Hematopoietic multipotent progenitor cell (in vitro differentiated cells): ENCODE data around the gene PRICKLE2. TPM values are rescaled to one million over a fixed set of nuclear protein-coding genes. Genes with fewer than 3 reads are reported as not detected.

Experiments used
- DNase-seq, 3 donors: peaks; one replicate each; pipeline ENCODE4 v3.0.0-alpha.2; 2011 to 2015; ENCODE audit warnings: low read depth in 2 of 3, low spot score in 2 of 3
- total RNA-seq: library from RNA; depleted of rRNA; stranded (reverse); fragments of >200 nt; gene quantifications from one replicate; pipeline ENCODE4 v1.2.3, GENCODE V29; 2012

PRICKLE2 gene
- total RNA-seq, 1 donor = under 0.01 TPM

- DNase-seq = no peak
Observed at GRCh38 chr3:64254443-64254842, 29.2 kb upstream of the PRICKLE2 start.

- no peak for DNase-seq
Observed at GRCh38 chr3:64253689-64254088, 28.4 kb upstream of the PRICKLE2 start.

- DNase-seq = no peak
Observed at GRCh38 chr3:64251019-64251418, 25.8 kb upstream of the PRICKLE2 start.

DNA sequence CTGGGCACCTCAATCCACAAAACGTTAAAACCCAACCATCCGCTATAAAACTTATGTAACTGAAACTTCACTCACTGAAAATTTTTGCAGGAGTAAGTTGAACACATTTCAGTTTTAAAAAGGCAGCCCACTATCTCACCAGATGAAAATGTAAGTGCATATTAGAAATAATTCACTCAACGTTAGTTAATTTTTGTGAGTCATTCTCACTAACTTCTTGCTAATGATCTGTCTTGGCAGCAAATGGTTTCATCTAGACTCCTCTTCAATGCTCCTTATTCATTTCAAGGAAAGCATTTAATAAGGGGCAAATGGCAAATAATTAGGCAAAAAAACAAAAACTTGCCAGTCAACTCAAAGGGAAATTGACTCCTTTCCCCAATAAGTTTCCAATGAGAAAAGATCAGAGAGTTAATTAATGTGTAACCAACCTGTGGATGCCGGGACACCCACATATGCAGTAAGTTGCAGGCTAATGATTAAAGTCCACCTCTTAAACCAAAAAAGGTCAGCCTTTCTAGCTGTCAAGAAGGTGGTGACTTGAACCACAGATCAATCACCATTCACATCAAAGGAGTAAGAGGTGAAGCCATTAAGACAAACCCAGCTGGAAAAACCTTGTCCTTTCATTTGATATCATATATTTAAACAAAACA is 22.9 kb upstream of the PRICKLE2 start:
- DNase-seq = no peak

- peak in 1 of 3 donors; percentile 49 for DNase-seq
Observed at GRCh38 chr3:64244011-64244942, 19.0 kb upstream of the PRICKLE2 start.

DNA sequence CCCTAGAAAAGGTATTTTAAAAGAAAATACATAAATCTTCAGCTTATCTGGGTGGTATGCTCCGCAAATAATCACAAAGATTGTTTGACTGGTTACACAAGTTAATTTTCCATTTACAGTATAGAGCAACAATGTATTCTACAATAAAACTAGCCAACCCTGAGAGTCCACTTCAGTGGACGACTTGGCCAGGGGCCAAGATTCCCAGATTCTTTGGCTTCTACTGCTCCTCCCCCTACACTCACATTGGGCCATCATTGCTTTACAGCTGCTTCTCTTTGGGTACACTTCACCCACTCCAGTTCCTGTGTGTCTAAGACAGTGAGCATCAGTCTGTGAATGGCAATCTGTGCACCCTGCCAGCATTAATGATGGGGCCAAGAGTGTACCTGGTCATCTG is 17.2 kb upstream of the PRICKLE2 start:
- no peak for DNase-seq

DNA sequence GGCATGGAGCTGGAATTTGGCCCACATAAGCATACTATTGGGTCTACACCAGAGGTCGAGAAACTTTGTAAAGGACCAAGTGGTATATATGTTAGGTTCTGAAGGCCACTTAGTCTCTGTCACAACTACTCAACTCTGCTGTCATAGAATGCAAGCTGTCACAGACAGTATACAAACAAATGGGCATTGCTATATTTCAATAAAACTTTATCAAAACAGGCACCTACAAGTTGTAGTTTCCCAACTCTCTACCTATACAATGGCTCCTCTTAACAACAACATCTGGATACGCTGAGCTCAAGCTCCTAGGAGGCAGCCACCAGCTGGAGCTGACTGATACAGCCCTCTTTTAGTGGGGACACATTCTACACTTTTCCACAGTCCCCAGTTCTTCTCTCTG is 15.7 kb upstream of the PRICKLE2 start:
- DNase-seq = no peak

GRCh38 chr3:64240396-64240795 is 15.1 kb upstream of the PRICKLE2 start:
- no peak for DNase-seq

- DNase-seq = no peak
Observed at GRCh38 chr3:64239841-64240240, 14.6 kb upstream of the PRICKLE2 start.

- DNase-seq = no peak
Observed at GRCh38 chr3:64238971-64239667, 13.9 kb upstream of the PRICKLE2 start.

DNA sequence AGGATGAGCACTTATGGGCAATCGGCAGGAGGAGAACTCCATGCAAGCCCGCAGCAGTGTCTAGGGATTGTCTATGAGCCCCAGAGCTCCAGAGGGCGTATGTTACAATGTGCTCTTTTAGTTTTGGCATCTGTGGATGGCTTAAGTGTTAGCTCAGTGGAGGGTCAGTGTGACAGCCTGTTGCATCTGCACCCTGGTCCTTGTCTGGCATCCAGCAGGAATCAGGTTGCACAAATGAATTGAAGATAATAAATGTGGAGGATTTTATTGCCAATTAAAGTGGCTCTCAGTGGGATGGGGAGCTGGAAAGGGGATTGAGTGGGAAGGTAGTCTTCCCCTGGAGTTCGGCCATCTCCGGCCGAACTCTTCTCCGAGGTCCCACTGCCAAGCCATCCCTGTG is 11.8 kb upstream of the PRICKLE2 start:
- no peak for DNase-seq

- no peak for DNase-seq
Observed at GRCh38 chr3:64235605-64236004, 10.3 kb upstream of the PRICKLE2 start.

DNA sequence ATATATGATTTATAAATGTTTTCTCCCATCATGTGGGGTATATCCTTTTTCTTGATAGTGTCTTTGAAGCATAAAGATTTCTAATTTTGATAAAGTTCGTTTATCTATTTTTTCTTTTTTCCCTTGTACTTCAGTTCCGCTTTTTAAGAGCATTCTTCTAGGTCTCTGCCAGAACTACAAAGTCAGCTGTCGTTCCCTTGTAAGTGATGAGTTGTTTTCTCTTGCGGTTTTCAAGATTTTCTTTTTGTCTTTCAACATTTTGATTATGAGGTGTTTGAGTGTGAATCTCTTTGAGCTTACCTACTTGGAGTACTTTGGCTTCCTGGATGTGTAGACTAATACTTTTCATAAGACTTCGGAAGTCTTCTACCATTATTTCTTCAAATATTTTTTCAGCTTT is 9.3 kb upstream of the PRICKLE2 start:
- no peak for DNase-seq

GRCh38 chr3:64232821-64233220 is 7.6 kb upstream of the PRICKLE2 start:
- DNase-seq = no peak

GRCh38 chr3:64229903-64230302 is 4.6 kb upstream of the PRICKLE2 start:
- DNase-seq = no peak

GRCh38 chr3:64228110-64228509 is 2.8 kb upstream of the PRICKLE2 start:
- no peak for DNase-seq

DNA sequence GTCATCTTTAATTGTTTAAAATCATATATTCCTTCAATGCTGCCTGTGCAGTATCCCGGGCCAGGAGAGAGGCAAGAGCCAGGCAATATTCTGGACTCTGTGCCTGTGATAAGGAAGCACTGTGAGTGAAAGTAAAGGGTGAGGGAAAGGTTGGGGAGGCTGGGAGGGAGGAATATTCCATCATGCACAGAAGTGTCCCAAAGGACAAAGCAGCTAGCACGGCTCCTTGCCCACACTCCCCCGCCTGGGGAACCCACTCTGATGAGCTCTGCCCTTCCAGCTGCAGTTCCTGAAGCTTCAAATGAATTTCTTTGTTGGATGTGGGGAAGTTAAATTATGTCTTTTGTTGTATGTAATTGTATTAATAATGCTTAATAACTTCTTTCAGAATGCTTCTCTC is 1.5 kb upstream of the PRICKLE2 start:
- no peak for DNase-seq

DNA sequence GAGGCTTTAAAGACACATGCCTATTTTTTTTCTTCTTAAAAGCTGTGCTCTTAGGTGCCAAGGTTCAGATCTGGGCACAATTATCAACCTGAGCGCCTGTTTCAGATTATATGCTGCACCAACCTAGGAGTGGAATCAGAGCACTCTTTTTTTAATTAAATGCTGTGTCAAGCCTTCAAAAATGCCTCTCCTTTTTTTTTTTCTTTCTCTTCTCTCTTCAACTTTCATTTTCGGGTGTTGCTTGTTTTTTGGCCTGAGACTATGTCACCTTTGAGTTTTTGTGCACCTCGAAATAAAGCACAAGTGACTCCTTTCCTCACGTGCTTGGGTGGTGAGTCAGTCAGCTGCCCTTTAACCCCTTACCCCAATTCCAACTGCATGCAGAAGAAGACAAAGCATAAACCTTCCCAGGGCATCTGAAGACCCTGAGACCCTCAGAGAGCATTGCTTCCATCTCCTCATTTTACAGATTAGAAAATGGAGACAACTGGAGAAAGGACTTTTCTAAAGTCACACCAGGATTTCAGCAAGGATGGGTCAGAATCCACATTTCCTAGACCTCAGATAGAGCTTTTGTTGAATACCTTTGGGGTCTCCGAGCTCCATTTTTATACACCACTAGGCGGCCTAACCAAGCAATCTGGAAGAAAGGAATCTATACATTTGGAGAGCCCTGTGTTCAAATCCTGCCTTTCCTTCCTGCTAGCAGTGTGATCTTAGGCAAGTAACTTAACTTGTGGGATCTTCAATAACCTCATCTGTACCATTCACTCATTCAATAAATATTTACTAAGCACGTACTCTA is 631 bp upstream of the PRICKLE2 start:
- no peak for DNase-seq

DNA sequence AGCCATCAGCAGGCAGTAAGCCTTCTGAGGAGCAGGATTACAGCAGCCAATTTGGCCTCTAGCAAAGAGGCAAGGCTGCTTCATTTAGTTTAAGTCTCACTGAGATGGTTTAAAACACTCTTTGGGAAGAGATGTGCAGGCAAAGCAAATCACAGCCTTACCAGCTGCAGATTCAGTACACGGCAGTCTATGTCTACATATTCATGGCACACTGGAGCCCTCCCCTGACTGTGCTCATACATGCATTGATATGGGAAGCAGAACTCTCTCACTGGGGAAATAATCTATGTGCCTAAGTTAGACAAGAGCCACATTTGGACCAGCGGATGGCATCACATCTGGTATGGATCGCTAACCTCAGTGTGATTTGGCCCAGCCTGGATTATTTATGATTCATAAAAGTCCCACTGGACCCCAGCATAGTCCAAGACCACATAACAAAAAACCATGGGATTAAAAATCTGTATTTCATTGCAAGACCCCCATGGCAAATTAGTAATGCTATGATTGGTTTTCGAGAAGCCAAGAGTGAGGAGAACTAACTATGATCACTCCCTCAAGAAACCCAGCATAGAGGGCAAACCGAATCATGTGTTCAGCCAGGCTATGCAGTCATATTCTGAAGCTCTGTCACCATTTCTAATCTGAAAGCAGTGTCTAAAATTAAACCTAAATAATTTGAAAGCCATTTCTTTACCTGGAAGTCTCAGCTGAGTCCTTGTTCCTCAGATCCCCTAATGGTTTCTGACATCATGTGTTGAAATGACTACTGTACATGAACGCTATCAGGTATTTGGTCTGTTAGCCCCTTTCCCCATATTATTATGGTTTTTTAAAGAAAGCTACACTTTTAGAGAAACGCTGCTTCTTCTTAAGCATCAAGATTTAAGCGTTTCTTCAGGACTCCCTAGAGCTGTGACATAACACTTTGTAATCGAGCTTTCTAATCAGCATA is 1.2 kb downstream of the PRICKLE2 start:
- no peak for DNase-seq
